Midbrain (tissue), 1 donor: Measurements from ENCODE around the gene MMP3.

Source experiments
- DNase-seq: peaks from one replicate; lab custom pipeline; 2025; lab: John Stamatoyannopoulos, UW

Gene MMP3

GRCh38 chr11:102788334-102788995 lies 54.9 kb downstream of the MMP3 start:
- no peak for DNase-seq
